Stimulated activated CD8-positive, alpha-beta memory T cell treated with anti-CD3 and anti-CD28 coated beads, Interleukin-12 subunit alpha, Interleukin-12 subunit beta, amount 100 ng/mL, for 1 hour (primary cell): ENCODE measurements around the gene ZDHHC14.
"Not testable (repeated sequence)": the region's sequence is repeated elsewhere in the genome, so short reads cannot be mapped to it uniquely, and the experiment has no call there.

Source experiments
- DNase-seq: peaks from one replicate; pipeline ENCODE4 v3.0.0-alpha.2; 2020; ENCODE audit warnings: low read depth

The ZDHHC14 gene

DNA sequence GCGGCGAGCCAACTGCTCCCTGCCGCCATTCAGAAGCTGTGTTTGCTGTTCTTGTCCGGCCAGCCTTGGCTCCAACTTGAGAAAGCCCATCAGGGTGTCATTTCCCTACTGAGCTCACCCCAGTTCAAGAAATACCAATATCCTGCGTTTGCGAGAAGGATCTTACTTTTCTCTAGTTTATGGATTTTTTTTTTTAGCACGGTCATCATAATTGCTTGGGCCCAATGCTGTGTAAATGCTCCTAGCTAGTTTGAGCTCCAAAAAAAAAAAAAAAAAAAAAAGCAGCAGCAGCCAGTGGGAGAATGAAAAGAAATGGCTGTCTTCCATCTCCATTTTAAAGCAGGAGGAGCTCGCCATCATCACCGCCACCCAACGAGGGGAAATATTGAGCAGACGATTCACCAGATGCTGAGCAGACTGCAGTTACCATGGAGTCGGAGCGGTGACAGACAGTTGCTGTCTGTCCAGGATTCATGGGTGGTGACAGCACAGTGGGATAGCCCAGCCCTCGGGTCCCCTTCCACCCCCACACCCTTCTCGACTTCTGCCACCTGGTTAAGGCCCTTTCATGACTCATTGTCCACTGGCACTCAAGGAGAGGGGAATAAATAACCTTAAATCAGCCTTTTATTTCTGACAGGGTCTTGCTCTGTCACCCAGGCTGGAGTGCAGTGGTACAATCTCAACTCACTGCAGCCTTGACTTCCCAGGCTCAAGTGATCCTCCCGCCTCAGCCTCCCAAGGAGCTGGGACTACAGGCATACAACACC, 309.6 kb downstream of the ZDHHC14 start:
- no peak for DNase-seq

DNA sequence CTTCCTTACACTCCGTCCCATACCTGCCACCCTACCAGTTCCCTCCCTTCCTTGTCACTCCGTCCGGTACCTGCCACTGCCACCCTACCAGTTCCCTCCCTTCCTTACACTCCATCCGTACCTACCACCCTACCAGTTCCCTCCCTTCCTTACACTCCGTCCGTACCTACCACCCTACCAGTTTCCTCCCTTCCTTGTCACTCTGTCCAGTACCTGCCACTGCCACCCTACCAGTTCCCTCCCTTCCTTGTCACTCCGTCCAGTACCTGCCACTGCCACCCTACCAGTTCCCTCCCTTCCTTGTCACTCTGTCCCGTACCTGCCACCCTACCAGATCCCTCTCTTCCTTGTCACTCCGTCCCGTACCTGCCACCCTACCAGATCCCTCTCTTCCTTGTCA, 310.6 kb downstream of the ZDHHC14 start:
- not testable (repeated sequence) for DNase-seq

DNA sequence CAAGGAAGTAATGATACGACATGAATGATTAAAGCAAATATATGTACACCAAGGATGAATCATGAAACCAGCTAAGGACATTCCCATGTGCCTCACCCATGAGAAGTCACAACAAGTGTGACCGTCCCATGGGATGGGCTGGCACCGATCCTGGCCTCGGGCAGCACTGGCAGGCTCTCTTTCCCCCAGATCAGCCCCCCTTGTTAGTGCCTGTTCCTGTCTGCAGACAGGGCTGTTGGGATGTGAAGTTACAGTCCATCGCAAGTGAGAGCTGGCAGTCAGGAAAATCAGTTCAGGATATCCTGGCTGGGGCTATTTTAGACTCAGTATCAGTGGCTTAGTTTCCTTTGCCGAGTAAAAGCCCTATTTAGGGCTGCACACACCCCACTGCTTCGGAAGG, 312.9 kb downstream of the ZDHHC14 start:
- no peak for DNase-seq

DNA sequence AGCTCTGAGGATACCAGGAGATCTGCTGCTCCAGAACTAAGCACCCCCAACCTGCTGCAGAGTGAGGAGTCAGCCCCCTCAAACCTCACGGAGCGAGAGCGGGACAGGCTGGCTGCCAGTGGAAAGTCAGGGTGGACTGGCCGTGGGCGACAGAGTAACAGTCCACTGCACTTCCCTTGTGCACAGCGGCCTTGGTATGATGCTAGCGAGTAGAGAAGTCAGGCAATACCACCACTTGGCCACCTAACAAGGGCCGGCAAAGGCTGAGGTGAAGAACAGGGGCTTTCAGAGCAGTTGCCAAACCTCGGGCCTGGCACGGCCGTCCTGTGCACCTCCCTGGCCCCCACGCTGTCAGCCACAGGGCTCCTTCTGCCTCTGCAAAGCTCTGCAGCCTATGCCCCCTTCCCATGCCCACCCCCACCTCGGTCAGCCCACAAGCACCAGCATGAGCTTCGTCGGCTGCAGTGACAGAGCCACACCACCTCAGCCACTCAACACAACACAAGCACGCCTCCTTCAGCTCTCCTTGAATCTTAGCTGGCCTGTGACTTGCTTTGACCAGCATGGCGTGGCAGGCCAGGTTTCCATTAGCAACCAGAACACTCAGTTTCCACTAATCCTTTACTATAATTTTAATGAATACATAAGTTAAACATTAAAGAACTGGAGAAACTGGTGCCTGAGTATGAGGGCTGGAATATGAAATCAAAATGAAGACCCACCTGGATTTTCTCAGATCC, 314.5 kb downstream of the ZDHHC14 start:
- no peak for DNase-seq

DNA sequence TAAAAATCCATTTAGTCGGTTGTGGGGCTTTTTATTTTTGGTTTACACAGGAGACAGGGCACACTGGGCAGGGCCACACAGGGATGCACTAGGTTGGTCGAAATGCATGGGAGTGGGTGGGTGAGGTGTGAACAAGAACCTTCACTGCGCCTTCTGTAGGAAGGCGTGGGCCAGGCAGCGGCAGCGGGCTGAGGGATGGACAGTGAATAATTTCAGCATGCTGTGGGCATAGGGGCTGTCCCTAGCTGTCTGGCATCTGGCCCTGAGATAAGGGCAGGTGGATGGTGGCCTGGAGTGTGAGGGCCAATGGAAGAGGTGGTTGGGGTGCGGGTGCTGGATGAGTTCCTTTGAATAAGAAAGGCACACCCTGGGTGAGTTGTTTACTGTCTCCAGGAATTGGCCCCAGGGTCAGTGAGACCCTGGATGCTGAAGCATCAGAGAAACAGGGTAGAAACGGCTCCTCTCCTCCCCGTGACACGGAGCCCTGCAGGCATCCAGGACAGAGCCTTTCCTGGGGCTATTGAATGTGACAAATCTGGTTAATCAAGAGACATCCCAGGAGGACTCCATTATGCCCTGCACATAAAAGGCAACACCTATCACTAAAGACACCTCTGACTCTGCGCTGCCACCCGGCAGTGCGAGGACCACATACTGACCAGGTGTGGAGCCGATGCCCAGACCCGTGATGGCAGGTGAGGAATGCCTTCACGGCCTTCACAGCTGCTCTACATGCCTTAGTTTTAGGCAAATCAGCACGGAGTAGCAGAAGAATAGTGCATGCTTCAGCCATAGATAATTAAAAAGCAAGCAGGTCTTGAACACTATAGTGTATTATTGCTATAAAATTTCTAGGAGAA, 319.0 kb downstream of the ZDHHC14 start:
- DNase-seq, result no peak

DNA sequence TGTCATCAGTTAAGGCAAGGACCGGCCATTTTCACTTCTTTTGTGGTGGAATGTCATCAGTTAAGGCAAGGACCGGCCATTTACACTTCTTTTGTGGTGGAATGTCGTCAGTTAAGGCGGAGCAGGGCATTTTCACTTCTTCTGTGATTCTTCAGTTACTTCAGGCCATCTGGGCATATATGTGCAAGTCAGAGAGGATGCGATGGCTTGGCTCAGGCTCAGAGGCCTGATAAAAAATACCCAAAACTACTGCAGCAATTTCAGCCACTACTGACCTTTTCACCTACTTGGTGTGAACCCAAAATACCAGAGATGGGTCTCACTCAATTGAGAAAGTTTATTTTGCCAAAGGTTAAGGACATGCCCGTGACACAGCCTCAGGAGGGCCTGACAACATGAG, 325.4 kb downstream of the ZDHHC14 start:
- DNase-seq, result not testable (repeated sequence)

DNA sequence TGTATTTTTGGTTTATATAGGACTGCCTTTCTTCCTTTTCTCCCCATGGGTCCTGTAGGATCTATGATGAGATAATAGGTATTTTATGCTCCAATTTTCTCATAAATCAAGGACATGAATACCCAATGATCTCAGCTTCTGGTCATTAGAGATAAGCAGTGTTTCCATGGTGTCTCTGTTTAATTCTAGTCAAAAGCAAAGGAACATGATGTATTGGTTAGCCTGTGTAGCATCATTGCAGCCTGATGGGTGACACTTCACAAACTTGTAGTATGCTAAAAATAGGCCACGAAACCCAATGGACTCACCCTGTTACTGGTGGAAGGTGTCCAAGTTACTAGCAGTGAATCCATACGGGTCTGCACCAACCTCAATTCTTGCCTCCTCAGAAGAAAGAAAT, 325.9 kb downstream of the ZDHHC14 start:
- no peak for DNase-seq

DNA sequence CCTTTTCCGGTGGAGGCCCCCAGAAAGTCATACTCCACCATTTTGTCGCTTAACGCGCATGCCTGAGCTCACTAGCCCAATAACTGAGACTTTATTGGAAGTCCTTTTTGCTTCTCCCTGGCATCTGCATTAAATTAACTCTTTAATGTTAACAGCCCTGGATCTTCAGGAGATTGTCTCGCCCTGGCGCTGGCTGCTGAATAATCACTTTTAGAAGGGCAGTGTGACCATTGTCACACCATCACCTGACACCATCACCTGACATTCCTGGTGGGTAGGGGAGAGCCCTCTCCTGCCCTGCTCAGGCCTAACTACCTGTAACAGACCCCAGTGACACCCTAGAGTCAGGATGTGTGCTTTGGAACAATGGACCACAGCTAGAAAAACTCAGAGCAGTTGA, 326.6 kb downstream of the ZDHHC14 start:
- DNase-seq, result no peak

DNA sequence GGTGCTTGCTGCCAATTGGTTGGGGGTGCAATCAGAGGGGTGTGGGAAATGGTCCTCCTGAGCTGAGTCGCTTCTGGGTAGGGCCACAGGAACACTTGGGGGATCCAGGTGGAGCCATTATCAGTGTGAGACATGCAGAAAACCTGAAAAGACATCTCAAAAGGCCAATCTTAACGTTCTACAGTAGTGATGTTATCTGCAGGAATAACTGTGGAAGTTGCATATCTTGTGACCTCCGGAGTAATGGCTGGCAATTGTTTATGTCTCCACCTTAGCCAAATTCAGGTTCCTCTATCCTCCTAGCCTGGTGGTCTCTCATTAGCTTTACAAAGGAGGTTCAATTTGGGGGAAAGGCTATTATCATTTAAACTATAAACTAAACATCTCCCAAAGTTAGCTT, 327.2 kb downstream of the ZDHHC14 start:
- DNase-seq, result no peak

DNA sequence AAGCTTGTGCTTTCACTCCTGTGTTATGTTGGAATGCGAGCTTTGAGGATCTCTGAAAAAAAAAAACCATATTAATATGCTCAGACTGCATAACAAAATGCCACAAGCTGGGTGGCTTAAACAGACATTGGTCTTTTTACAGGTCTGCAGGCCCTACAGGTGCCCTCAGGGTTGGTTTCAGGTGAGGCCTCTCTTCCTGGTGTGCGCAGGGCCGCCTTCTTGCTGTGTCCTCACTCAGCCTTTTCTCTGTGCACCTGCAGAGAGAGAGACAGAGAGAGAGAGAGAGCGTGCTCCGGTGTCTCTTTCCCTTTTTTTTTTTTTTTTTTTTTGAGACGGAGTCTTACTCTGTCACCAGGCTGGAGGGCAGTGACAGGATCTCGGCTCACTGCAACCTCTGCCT, 327.9 kb downstream of the ZDHHC14 start:
- no peak for DNase-seq

DNA sequence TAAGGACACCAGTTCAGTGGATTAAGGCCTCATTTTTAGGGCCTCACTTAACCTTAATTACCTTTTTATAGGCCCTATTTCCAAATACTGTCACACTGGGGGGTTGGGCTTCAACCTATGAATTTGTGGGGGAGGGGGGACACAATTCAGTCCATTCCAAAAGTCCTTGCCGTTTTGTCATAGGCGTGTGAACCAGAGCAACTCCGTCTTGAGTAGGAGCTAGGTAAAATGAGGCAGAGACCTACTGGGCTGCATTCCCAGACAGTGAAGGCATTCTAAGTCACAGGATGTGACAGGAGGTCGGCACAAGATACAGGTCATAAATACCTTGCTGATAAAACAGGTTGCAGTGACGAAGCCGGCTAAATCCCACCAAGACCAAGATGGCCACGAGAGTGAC, 328.6 kb downstream of the ZDHHC14 start:
- DNase-seq, result no peak

DNA sequence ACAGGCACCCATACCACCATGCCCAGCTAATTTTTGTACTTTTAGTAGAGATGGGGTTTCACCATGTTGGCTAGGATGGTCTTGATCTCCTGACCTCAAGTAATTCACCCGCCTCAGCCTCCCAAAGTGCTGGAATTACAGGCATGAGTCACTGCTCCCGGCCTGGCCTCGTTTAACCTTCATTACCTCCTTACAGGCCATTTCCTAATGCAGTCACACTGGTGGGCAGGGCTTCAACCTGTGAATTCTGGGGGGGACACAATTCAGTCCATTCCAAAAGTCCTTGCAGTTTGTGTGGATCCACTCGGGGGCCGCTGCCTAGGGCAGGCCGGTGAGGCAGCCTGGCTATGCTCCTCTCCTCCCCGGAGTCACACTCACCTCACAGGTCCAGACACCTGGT, 329.6 kb downstream of the ZDHHC14 start:
- DNase-seq, result no peak

DNA sequence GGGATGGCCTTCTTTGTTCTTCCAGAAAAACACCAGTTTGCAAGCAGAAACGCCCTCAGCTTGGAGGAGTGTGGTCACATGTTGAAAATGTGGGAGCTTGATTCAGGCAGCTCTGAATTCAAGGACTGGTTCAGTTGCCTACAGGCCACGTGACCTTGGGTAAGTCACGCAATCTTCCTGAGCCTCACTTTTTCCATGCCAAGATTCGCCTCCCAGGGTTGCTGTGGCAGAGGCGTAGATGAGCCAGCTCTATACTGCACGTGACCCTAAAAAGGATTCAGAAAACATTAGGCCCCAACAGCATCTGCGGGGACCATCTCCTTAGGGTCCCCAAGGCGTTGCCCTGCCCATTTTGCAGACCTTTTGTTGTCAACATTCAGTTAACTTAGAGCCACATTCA, 330.1 kb downstream of the ZDHHC14 start:
- no peak for DNase-seq

DNA sequence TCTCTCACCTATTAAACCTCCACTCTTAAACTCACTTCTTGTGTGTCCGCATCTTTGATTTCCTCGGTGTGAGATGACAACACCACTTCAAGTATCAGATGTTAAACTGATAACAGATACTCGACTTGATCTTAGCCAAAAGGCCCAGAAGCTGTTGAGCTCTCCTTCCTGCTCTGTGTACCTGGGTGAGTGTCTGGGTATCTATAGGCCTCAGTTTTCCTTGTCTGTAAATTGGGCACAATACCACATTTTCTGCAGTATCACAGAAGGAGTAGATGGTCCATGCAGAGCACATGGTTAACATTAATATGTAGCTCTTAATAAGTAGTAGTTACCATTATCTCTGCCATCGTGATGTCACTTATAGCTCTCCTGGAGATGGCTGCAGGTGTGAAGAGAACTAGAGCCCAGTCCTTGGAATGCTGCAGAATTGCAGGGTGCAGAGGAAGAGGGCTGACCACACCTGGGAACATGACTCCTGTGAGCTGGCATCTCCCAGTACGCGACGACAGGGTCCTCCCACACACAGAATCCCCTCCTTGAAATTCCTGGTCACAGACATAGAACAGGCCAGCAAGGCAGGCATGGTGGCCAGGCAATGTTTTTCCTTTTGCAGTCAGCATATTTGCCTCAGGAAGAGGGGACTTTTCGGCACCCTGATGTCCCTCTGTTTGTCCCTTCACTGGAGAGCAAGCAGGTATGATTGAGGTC, 331.8 kb downstream of the ZDHHC14 start:
- no peak for DNase-seq

DNA sequence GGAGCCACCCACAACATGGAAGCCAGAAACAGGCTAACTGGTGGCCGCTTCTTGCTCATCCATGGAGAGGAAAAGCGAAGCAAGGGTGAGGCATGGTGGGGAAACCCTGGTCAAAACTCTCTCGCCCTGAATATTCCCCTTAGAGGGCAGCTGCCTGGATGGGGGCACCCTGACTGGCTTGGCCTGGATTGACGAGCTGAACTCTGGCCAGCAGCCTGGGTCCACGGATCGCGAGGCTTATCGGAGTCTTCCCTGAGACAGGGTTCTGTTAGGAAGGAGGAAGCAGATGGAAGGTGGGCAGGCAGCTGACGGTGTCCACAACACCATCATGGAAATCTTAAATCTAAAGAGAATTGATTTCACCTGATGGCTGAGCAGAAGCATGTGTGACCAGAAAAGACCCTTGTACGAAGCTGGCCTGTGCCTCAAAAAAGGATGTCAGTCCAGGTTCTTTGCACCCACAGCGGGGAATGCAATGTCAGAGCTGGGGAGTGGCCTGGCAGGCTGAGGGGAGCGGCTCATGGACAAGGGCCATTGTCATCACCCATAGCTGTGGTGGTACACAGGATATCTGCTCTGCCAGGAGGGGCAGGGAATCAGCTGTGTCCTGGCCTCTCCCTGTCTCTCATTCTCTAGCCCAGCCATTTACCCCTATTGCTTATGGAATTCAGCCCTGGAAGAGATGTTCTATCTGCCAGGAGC, 332.6 kb downstream of the ZDHHC14 start:
- DNase-seq, result no peak

DNA sequence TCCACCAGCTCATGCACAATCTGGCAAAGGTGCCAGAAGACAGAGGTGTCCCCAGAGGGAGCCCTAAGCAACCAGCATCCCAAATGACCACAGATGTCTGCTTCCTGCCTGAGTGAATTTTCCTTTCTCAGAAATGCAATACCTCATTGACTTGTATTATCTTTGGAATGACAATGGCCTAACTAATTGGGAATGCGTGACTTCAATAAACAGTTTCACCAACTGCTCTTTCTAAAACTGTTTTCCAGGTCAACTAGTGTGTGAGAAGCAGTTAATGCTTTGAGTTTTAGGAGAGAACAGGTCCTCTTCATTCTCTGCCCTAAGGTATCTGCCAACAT, 333.1 kb downstream of the ZDHHC14 start:
- DNase-seq, result no peak

DNA sequence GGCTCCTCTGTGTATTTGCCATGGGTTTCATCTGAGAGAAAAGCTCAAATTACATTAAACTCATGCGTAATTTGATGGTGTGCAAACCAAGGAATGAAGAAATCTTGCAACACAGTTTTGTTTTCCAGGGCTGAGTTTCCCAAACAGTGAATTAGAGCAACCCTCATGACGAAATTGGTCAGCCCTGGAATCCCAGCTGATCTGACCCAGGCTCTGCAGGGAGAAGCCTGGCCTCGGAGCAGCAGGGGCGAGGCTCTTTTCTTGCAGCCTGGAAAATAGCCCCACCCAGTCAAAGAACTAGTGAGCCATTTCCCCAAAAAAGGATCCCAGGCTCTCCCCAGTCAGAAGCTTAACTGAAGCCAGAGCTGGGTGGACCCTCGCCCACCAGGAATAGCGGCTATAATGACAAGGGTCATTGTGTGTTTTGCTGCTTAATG, 334.8 kb downstream of the ZDHHC14 start:
- DNase-seq, result no peak

DNA sequence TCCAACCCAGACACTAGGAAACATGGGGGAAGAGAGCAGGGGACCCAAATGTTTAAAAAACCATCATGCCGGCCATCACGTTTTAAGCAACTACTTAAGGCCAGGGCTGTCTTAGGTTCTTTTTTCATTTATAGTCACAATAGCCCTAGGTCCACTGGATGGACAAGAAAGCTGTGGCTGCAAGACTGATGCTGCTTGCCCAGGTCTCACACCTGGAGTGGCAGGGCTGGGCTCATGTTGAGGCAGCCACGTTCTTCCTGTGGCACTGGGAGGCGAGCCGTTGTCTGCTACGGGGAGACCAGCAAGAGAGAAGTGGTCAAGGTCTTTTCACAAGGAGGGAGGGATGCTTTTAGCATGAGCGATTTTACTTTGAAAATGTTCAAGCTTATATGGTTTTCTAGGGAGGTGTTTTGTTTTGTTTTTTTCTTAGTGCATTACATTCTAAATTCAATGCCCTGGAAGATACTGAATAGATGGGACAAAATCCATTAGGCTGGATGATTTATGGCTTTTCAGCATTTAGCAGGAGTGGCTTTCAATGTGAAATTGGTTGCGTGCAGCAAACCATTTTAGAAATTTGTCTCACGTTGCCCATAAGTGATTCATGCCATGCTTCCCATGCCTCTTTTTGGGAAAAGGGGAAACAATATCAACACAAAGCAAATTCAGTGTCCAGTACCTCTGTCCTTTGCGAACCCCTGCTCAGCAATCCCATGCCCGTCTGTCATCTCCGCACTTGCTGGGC, 335.4 kb downstream of the ZDHHC14 start:
- no peak for DNase-seq

DNA sequence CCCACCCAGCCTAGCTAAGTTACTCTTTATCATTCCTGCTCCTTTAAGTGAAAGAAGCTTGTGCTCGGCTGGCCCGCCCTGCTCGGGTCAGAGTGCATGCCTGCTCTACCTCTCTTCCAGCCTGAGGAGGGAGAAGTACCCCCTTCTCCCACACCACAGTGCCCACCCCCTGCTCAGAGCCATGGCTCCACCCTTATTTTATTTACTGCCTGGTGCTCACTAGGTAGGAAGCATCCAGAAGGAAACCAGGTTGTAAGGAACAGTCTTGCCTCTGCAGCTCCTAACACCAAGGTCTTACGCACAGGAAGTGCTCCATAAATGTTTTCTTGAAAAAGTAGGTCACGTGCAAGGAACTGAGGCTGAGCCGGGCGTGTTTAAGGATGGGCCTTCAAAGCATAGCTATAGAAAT, 336.4 kb downstream of the ZDHHC14 start:
- DNase-seq, result no peak

DNA sequence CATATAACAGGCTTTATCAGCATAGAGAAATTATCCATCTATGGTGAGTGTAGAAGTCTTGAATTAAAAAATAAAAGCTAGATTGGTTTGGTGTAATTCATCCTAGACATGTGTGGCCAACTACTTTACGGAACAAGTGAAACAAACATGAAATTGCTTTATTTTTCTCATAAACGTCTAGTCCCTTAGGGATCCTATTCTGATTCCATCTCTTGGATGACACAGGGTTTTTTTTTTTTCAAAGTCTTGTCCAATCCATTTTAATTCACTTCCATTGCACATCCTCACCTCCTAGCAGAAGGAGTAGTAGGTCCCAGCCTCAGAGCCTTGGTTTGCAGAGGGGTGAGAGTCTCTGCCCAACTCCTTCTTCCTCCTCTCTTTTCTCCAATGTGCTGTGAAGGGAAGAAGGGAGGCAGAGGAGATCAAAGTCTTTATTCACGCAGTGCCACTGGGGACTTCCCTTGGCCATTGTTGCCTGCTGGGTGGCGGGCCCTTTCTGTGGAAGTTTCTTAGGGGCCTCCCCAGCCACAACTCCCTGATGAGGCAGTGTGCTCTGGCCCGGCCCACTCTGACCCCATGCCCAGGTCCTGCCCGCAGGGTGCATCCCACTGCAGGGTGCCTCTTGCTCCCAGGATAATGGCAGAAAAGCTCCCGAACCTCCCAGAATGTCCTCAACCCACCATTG, 337.7 kb downstream of the ZDHHC14 start:
- DNase-seq, result no peak
